ENCODE results near the gene PKNOX1.
"Not testable (repeated sequence)": the region's sequence is repeated elsewhere in the genome, so short reads cannot be mapped to it uniquely, and the experiment has no call there.

The PKNOX1 gene

GRCh38 chr21:42973991-42974831 is at the start of gene PKNOX1:
Gene PKNOX1 (plus strand): TSS chr21:42974562. CDS start chr21:43004382, 29,820 bp downstream.
- DNase-seq (ENCODE audit: low read depth): peak; percentile 98

GRCh38 chr21:42925114-42925926 is 49.0 kb upstream of the PKNOX1 start, which contains the start of gene ERVH48-1:
Gene ERVH48-1 (minus strand): TSS chr21:42925630. CDS start chr21:42919006, 6,624 bp downstream.
- no peak for DNase-seq (ENCODE audit: low read depth)

GRCh38 chr21:42927474-42928200 is 46.7 kb upstream of the PKNOX1 start:
- DNase-seq (ENCODE audit: low read depth): not testable (repeated sequence)

GRCh38 chr21:42929969-42930368 is 44.4 kb upstream of the PKNOX1 start:
- no peak for DNase-seq (ENCODE audit: low read depth)

GRCh38 chr21:42931560-42932235 is 42.7 kb upstream of the PKNOX1 start:
- DNase-seq (ENCODE audit: low read depth): no peak

- DNase-seq (ENCODE audit: low read depth): not testable (repeated sequence)
Observed at GRCh38 chr21:42932378-42933136, 41.8 kb upstream of the PKNOX1 start.

GRCh38 chr21:42933137-42933970 is 41.0 kb upstream of the PKNOX1 start:
- not testable (repeated sequence) for DNase-seq (ENCODE audit: low read depth)

- not testable (repeated sequence) for DNase-seq (ENCODE audit: low read depth)
Observed at GRCh38 chr21:42933973-42934372, 40.4 kb upstream of the PKNOX1 start.

GRCh38 chr21:42936360-42936759 is 38.0 kb upstream of the PKNOX1 start:
- DNase-seq (ENCODE audit: low read depth): not testable (repeated sequence)

GRCh38 chr21:42937034-42937940 is 37.1 kb upstream of the PKNOX1 start:
- not testable (repeated sequence) for DNase-seq (ENCODE audit: low read depth)

- DNase-seq (ENCODE audit: low read depth): no peak
Observed at GRCh38 chr21:42937960-42938605, 36.3 kb upstream of the PKNOX1 start.

- DNase-seq (ENCODE audit: low read depth): not testable (repeated sequence)
Observed at GRCh38 chr21:42938606-42938995, 35.8 kb upstream of the PKNOX1 start.

GRCh38 chr21:42939582-42940413 is 34.6 kb upstream of the PKNOX1 start:
- DNase-seq (ENCODE audit: low read depth): no peak

- DNase-seq (ENCODE audit: low read depth): no peak
Observed at GRCh38 chr21:42941696-42942085, 32.7 kb upstream of the PKNOX1 start.

- DNase-seq (ENCODE audit: low read depth): no peak
Observed at GRCh38 chr21:42942244-42942643, 32.1 kb upstream of the PKNOX1 start.

GRCh38 chr21:42949094-42949755 is 25.1 kb upstream of the PKNOX1 start:
- not testable (repeated sequence) for DNase-seq (ENCODE audit: low read depth)

- not testable (repeated sequence) for DNase-seq (ENCODE audit: low read depth)
Observed at GRCh38 chr21:42951193-42951592, 23.2 kb upstream of the PKNOX1 start.

Data from activated gamma-delta T cell treated with anti-CD3 and anti-CD28 coated beads, Interleukin-2, amount 50 U/mL, for 16 hours (primary cell).